Vagina (tissue), 2 donors: ENCODE results near the gene ARL5A. TPM values are rescaled to one million over a fixed set of nuclear protein-coding genes. Genes with fewer than 3 reads are reported as not detected.

Experiments
- DNase-seq, 2 donors: peaks; one replicate each; pipeline ENCODE4 v3.0.0-alpha.2; 2017; ENCODE audit errors: extremely low spot score in 2 of 2
- H3K27ac ChIP-seq: fragments of 200-600 bp; sonication (generic); one replicate; pipeline ENCODE4 v1.5.1; 2019
- H3K27me3 ChIP-seq: fragments of 200-600 bp; sonication (generic); one replicate; pipeline ENCODE4 v1.5.1; 2019
- H3K36me3 ChIP-seq, 2 donors: fragments of 200-600 bp; sonication (generic); one replicate each; pipeline ENCODE4 v1.5.1; 2017 to 2019
- H3K4me1 ChIP-seq: fragments of 200-600 bp; sonication (generic); one replicate; pipeline ENCODE4 v1.5.1; 2019
- H3K4me3 ChIP-seq, 2 donors: fragments of 200-600 bp; sonication (generic); 1 replicate in 1 of 2; 2 replicates in 1 of 2; pipeline ENCODE4 v1.5.1; 2016 to 2019
- H3K9me3 ChIP-seq: fragments of 200-600 bp; sonication (generic); one replicate; pipeline ENCODE4 v1.5.1; 2019
- POLR2A ChIP-seq, 2 donors: fragments of 450-650 bp; IDR thresholded peaks; one replicate each; pipeline ENCODE4 v1.6.1; 2017; ENCODE audit warnings: antibody characterized with exemption in 2 of 2, mild to moderate bottlenecking in 2 of 2, moderate library complexity in 2 of 2
- POLR2AphosphoS5 ChIP-seq, 2 donors: sonication (generic); formaldehyde crosslinking; IDR thresholded peaks; one replicate each; pipeline ENCODE4 v1.9.0; 2017; ENCODE audit warnings: antibody characterized with exemption in 2 of 2, mild to moderate bottlenecking in 2 of 2, low read depth in 1 of 2; ENCODE audit not compliant: insufficient read depth in 1 of 2
- intact Hi-C: fragments of 100-400 bp; cut with DNase I; formaldehyde crosslinking; loops from one replicate; pipeline ENCODE4 v1.15.1; 2023
- total RNA-seq: library from RNA; depleted of rRNA; stranded (reverse); fragments of >200 nt; gene quantifications from one replicate; pipeline ENCODE4 v1.2.3, GENCODE V29; 2016
- TF ChIP-seq, protein P1 (sequence below), 3 experiments: fragments of 450-650 bp in 2 of 3; fragments of 200-600 bp in 1 of 3; sonication (generic) in 1 of 3; IDR thresholded peaks; one replicate each; pipeline ENCODE4 v1.5.1; 2017 to 2019; ENCODE audit warnings: antibody characterized with exemption in 3 of 3, mild to moderate bottlenecking in 2 of 3, moderate library complexity in 2 of 3

ARL5A gene
- total RNA-seq, 1 donor from 2014 or later = 32.9 TPM

DNA sequence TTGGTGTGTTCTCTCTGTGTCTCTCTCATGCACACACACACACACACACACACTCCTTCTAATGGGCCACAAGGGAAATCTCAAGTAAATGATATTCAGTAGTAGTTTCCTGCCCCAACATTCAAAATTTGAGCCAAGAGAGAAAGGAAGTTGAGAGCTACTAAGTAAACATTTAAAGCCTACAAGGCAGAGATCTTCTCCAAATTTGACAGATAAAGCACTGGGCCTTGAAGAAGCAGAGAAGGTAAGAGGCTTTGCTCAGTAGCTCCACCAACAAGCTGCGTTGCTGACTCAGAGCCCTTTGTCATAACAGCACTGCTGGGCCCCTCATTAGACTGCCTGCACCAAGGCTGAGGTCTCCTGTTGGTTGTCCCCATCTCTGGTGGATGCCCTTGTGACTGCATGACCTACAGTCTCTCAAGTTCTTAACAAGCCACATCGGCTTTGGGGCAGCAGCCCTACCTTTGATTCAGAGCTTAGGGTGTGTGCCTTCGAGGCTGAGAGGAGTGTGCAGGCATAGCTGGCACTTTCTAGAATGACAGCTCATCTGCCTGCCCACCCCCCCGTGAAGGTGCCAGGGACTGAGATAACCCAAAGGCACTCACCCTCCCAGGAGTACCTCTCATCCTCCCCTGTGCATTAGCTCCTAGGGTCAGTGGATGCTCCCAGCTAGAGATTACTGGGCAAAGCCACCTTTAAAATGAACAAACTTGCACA lies 61.6 kb downstream of the ARL5A start:
- DNase-seq = no peak
- Histone ChIP-seq H3K27me3 (no peaks in the 10 kb centered on the region), H3K27ac (no peak overlapping the region), H3K9me3 (no peaks in the 10 kb centered on the region), H3K4me1 (no peaks in the 10 kb centered on the region), H3K36me3 (no peaks in the 10 kb centered on the region), H3K4me3 (no peak overlapping the region)
- TF ChIP-seq POLR2AphosphoS5 (IDR thresholded peaks at IDR 0.05; ENCODE audit: insufficient read depth in 1 of 2, low read depth in 1 of 2) = no peak
- TF ChIP-seq, protein P1, sequence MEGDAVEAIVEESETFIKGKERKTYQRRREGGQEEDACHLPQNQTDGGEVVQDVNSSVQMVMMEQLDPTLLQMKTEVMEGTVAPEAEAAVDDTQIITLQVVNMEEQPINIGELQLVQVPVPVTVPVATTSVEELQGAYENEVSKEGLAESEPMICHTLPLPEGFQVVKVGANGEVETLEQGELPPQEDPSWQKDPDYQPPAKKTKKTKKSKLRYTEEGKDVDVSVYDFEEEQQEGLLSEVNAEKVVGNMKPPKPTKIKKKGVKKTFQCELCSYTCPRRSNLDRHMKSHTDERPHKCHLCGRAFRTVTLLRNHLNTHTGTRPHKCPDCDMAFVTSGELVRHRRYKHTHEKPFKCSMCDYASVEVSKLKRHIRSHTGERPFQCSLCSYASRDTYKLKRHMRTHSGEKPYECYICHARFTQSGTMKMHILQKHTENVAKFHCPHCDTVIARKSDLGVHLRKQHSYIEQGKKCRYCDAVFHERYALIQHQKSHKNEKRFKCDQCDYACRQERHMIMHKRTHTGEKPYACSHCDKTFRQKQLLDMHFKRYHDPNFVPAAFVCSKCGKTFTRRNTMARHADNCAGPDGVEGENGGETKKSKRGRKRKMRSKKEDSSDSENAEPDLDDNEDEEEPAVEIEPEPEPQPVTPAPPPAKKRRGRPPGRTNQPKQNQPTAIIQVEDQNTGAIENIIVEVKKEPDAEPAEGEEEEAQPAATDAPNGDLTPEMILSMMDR (IDR thresholded peaks at IDR 0.05) = no peak
- no peak for TF ChIP-seq POLR2A (IDR thresholded peaks at IDR 0.05)
- intact Hi-C loops = no loop called here

DNA sequence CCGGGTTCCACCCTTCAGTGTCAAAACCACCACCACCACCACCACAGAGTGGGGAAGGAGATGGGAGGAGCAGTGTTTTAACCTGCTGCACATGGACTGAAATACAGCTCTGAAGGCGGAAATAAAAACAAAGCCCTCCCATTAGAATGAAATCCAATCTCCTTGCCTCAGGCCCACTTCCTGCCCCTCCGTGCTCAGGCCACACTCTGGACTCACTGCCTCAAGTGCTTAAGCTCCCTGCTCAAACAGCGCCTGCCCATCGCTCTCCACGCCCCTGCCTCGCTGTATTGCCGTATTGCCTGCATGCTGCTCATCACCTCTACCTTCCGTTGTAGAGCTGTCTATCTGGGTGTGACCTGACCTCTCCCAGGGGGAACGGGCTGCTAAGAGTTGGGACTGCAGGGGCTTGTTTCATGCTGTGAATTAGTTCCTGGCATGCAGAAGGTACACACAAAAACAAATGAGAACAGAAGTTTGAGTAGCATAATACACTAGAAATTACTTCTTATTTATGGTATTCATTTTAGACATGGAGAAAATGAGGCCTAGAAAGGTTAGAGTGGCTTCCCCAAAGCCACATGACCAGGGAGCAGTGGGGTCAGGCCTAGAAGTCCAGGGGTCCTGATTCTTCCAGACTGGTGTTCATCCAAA lies 62.3 kb downstream of the ARL5A start:
- no peak for DNase-seq
- no peaks in the 10 kb centered on the region for H3K4me1 ChIP-seq
- intact Hi-C loops = no loop called here
- no peaks in the 10 kb centered on the region for H3K9me3 ChIP-seq
- H3K4me3 ChIP-seq = no peak overlapping the region
- TF ChIP-seq POLR2A (IDR thresholded peaks at IDR 0.05) (no peak), POLR2AphosphoS5 (IDR thresholded peaks at IDR 0.05; ENCODE audit: insufficient read depth in 1 of 2, low read depth in 1 of 2) (no peak)
- TF ChIP-seq, protein P1 (IDR thresholded peaks at IDR 0.05) = no peak
- H3K36me3 ChIP-seq = no peaks in the 10 kb centered on the region
- H3K27me3 ChIP-seq = no peaks in the 10 kb centered on the region
- H3K27ac ChIP-seq = no peak overlapping the region

DNA sequence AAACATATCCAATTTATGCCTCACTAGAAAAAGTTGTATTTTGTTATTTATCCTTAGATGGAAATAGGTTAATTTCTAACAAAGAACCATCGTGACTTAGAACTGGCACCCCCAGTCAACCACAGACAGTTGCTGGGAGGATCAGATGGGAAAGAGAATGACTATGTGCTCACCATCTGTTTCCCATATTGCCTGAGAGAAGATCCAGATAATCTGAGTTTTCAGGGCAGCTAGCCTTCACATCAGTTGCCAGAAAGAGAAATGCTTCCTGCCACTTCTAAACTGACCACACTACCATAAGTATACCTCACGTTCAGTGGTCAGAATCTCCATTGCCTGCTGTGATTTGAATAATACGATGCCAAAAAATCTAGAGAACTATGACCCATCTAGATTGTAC lies 65.5 kb downstream of the ARL5A start:
- H3K9me3 ChIP-seq = no peaks in the 10 kb centered on the region
- intact Hi-C loops = no loop called here
- TF ChIP-seq POLR2AphosphoS5 (IDR thresholded peaks at IDR 0.05; ENCODE audit: insufficient read depth in 1 of 2, low read depth in 1 of 2) = no peak
- no peak for TF ChIP-seq POLR2A (IDR thresholded peaks at IDR 0.05)
- TF ChIP-seq, protein P1 (IDR thresholded peaks at IDR 0.05) = no peak
- no peaks in the 10 kb centered on the region for H3K27me3 ChIP-seq
- no peaks in the 10 kb centered on the region for H3K36me3 ChIP-seq
- no peaks in the 10 kb centered on the region for H3K4me1 ChIP-seq
- H3K27ac ChIP-seq = no peak overlapping the region
- DNase-seq = no peak
- H3K4me3 ChIP-seq = no peak overlapping the region

DNA sequence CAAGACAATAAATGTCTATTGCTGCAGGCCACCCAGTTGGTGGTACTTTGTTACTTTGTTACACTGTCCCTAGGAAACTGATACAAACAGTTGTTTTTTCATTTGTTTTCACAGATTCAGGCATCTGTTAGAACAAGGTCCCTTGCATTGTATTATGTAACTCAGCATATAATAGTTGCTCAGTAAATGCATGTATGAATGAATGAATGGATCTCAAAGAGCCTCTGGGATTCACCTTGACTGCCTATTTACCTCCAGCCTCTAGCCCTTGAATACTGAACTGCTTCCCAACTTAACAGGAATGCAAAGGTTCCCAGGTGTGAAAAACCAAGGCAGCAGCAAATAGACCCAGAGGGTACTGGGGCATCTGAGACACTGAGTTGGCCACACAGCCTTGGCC lies 66.5 kb downstream of the ARL5A start:
- H3K4me1 ChIP-seq = no peaks in the 10 kb centered on the region
- H3K4me3 ChIP-seq = no peak overlapping the region
- H3K9me3 ChIP-seq = no peaks in the 10 kb centered on the region
- intact Hi-C loops = no loop called here
- DNase-seq = no peak
- H3K27me3 ChIP-seq = no peaks in the 10 kb centered on the region
- no peaks in the 10 kb centered on the region for H3K36me3 ChIP-seq
- H3K27ac ChIP-seq = no peak overlapping the region
- TF ChIP-seq POLR2A (IDR thresholded peaks at IDR 0.05) = no peak
- TF ChIP-seq POLR2AphosphoS5 (IDR thresholded peaks at IDR 0.05; ENCODE audit: insufficient read depth in 1 of 2, low read depth in 1 of 2) = no peak
- TF ChIP-seq, protein P1 (IDR thresholded peaks at IDR 0.05) = no peak

GRCh38 chr2:151761193-151761592 lies 67.0 kb downstream of the ARL5A start:
- H3K9me3 ChIP-seq = no peaks in the 10 kb centered on the region
- no peaks in the 10 kb centered on the region for H3K27me3 ChIP-seq
- H3K4me1 ChIP-seq = no peaks in the 10 kb centered on the region
- no peak overlapping the region for H3K4me3 ChIP-seq
- TF ChIP-seq, protein P1 (IDR thresholded peaks at IDR 0.05) = no peak
- no peak for TF ChIP-seq POLR2A (IDR thresholded peaks at IDR 0.05)
- TF ChIP-seq POLR2AphosphoS5 (IDR thresholded peaks at IDR 0.05; ENCODE audit: insufficient read depth in 1 of 2, low read depth in 1 of 2) = no peak
- no peaks in the 10 kb centered on the region for H3K36me3 ChIP-seq
- intact Hi-C loops = no loop called here
- no peak for DNase-seq
- no peak overlapping the region for H3K27ac ChIP-seq
